Stimulated activated naive B cell treated with anti-CD40 and anti-IgM and Interleukin-4, amounts not matched to agents 10 μg/mL and 1 μg/mL and 100 μg/mL, for 72 hours (primary cell): ENCODE results near the gene TRPT1.

Source experiments
- ATAC-seq, 2 donors: fragments of 150-1000 bp; cut with Tn5 transposase; replicated peaks; 2 replicates each; pipeline ENCODE4 v1.10.0; 2021; ENCODE audit warnings: moderate library complexity in 1 of 2
- DNase-seq: peaks from one replicate; pipeline ENCODE4 v3.0.0; 2021
- H3K27ac Mint-ChIP-seq: one replicate; pipeline ENCODE4 v1.8.0; 2022; ENCODE audit warnings: mild to moderate bottlenecking, mixed read lengths
- H3K27me3 Mint-ChIP-seq, 2 donors: one replicate each; pipeline ENCODE4 v1.8.0; 2022; ENCODE audit warnings: mixed read lengths in 2 of 2
- H3K36me3 Mint-ChIP-seq, 2 donors: one replicate each; pipeline ENCODE4 v1.8.0; 2022; ENCODE audit warnings: mixed read lengths in 2 of 2, mild to moderate bottlenecking in 1 of 2
- H3K4me1 Mint-ChIP-seq, 2 donors: one replicate each; pipeline ENCODE4 v1.8.0; 2022; ENCODE audit warnings: mixed read lengths in 2 of 2, mild to moderate bottlenecking in 1 of 2
- H3K4me3 Mint-ChIP-seq, 2 donors: one replicate each; pipeline ENCODE4 v1.8.0; 2022; ENCODE audit warnings: mild to moderate bottlenecking in 2 of 2, mixed read lengths in 2 of 2, moderate library complexity in 1 of 2
- H3K9me3 Mint-ChIP-seq, 2 donors: one replicate each; pipeline ENCODE4 v1.8.0; 2022; ENCODE audit warnings: mixed read lengths in 2 of 2, mild to moderate bottlenecking in 1 of 2

TRPT1 gene

GRCh38 chr11:64245401-64245796 lies 19.4 kb upstream of the TRPT1 start:
- peak overlapping the region; percentile 96 for H3K27ac Mint-ChIP-seq
- peaks cover 16 to 31% of the 10 kb centered on the region in 2 donors for H3K36me3 Mint-ChIP-seq
- no peak for ATAC-seq
- peaks cover 22 to 62% of the 10 kb centered on the region in 2 donors for H3K4me1 Mint-ChIP-seq
- DNase-seq, result no peak
- H3K4me3 Mint-ChIP-seq, result peak overlapping the region; percentile 94 to 95
- no peaks in the 10 kb centered on the region for H3K9me3 Mint-ChIP-seq
- H3K27me3 Mint-ChIP-seq, result no peaks in the 10 kb centered on the region

GRCh38 chr11:64244966-64245365 lies 19.0 kb upstream of the TRPT1 start:
- Mint-ChIP-seq H3K36me3 (peaks cover 17 to 31% of the 10 kb centered on the region in 2 donors), H3K27ac (peak overlapping the region; percentile 96), H3K4me3 (peak overlapping the region; percentile 94 to 95), H3K27me3 (no peaks in the 10 kb centered on the region), H3K4me1 (peaks cover 22 to 66% of the 10 kb centered on the region in 2 donors), H3K9me3 (no peaks in the 10 kb centered on the region)
- ATAC-seq, result no peak
- no peak for DNase-seq

GRCh38 chr11:64244107-64244506 lies 18.1 kb upstream of the TRPT1 start:
- H3K4me1 Mint-ChIP-seq, result peaks cover 27 to 69% of the 10 kb centered on the region in 2 donors
- H3K27me3 Mint-ChIP-seq, result no peaks in the 10 kb centered on the region
- no peak for DNase-seq
- H3K36me3 Mint-ChIP-seq, result peaks cover 25 to 35% of the 10 kb centered on the region in 2 donors
- ATAC-seq, result no peak
- H3K4me3 Mint-ChIP-seq, result peak overlapping the region; percentile 65 to 80
- peak overlapping the region; percentile 81 for H3K27ac Mint-ChIP-seq
- no peaks in the 10 kb centered on the region for H3K9me3 Mint-ChIP-seq

- peaks cover 32 to 73% of the 10 kb centered on the region in 2 donors for H3K4me1 Mint-ChIP-seq
- peaks cover 29 to 43% of the 10 kb centered on the region in 2 donors for H3K36me3 Mint-ChIP-seq
- no peaks in the 10 kb centered on the region for H3K9me3 Mint-ChIP-seq
- no peaks in the 10 kb centered on the region for H3K27me3 Mint-ChIP-seq
- DNase-seq (no peak), ATAC-seq (no peak)
- H3K27ac Mint-ChIP-seq, result peak overlapping the region; percentile 81
- H3K4me3 Mint-ChIP-seq, result peak overlapping the region; percentile 65 to 80
Observed at GRCh38 chr11:64243236-64243854, 17.4 kb upstream of the TRPT1 start.

GRCh38 chr11:64241491-64242374 lies 15.7 kb upstream of the TRPT1 start:
- peaks cover 37 to 59% of the 10 kb centered on the region in 2 donors for H3K36me3 Mint-ChIP-seq
- H3K27ac Mint-ChIP-seq, result peak overlapping the region; percentile 99
- H3K9me3 Mint-ChIP-seq, result no peaks in the 10 kb centered on the region
- no peaks in the 10 kb centered on the region for H3K27me3 Mint-ChIP-seq
- H3K4me1 Mint-ChIP-seq, result peaks cover 37 to 75% of the 10 kb centered on the region in 2 donors
- peak; percentile 3 to 58 for ATAC-seq
- H3K4me3 Mint-ChIP-seq, result peak overlapping the region; percentile 80 to 95
- DNase-seq, result peak; percentile 50

- peaks cover 37 to 79% of the 10 kb centered on the region in 2 donors for H3K4me1 Mint-ChIP-seq
- H3K4me3 Mint-ChIP-seq, result peak overlapping the region; percentile 80 to 95
- H3K27me3 Mint-ChIP-seq, result no peaks in the 10 kb centered on the region
- DNase-seq (peak; percentile 100), ATAC-seq (peak; percentile 70 to 73)
- no peaks in the 10 kb centered on the region for H3K9me3 Mint-ChIP-seq
- H3K27ac Mint-ChIP-seq, result peak overlapping the region; percentile 99
- H3K36me3 Mint-ChIP-seq, result peaks cover 37 to 59% of the 10 kb centered on the region in 2 donors
Observed at GRCh38 chr11:64241241-64241490, 15.2 kb upstream of the TRPT1 start.

GRCh38 chr11:64240435-64241240 lies 14.7 kb upstream of the TRPT1 start, which contains the start of gene FKBP2:
TSS of gene FKBP2 (plus strand) at chr11:64241095. CDS start at chr11:64242388, 1,293 bp downstream.
- Mint-ChIP-seq H3K4me3 (peak within 1 kb of the TSS; percentile 80 to 95), H3K4me1 (peaks cover 37 to 85% of the 10 kb centered on the region in 2 donors), H3K27me3 (no peaks in the 10 kb centered on the region), H3K27ac (peak within 1 kb of the TSS; percentile 99), H3K36me3 (peaks cover 37 to 57% of the 10 kb centered on the region in 2 donors), H3K9me3 (no peaks in the 10 kb centered on the region)
- peak; percentile 52 to 61 for ATAC-seq
- peak; percentile 98 for DNase-seq

GRCh38 chr11:64239662-64240434 lies 13.9 kb upstream of the TRPT1 start:
- ATAC-seq, result peak; percentile 47 to 48
- Mint-ChIP-seq H3K4me1 (peaks cover 43 to 85% of the 10 kb centered on the region in 2 donors), H3K27ac (peak overlapping the region; percentile 99), H3K4me3 (peak overlapping the region; percentile 80 to 95), H3K9me3 (no peaks in the 10 kb centered on the region), H3K27me3 (no peaks in the 10 kb centered on the region), H3K36me3 (peaks cover 44 to 63% of the 10 kb centered on the region in 2 donors)
- DNase-seq, result peak; percentile 84

- Mint-ChIP-seq H3K27ac (peak overlapping the region; percentile 99), H3K27me3 (no peaks in the 10 kb centered on the region), H3K4me1 (peaks cover 43 to 81% of the 10 kb centered on the region in 2 donors), H3K4me3 (no peak overlapping the region), H3K36me3 (peaks cover 44 to 60% of the 10 kb centered on the region in 2 donors), H3K9me3 (no peaks in the 10 kb centered on the region)
- DNase-seq (no peak), ATAC-seq (no peak)
Observed at GRCh38 chr11:64238999-64239398, 13.0 kb upstream of the TRPT1 start.

GRCh38 chr11:64238076-64238475 lies 12.1 kb upstream of the TRPT1 start:
- no peak overlapping the region for H3K4me3 Mint-ChIP-seq
- DNase-seq (no peak), ATAC-seq (no peak)
- peaks cover 40 to 81% of the 10 kb centered on the region in 2 donors for H3K4me1 Mint-ChIP-seq
- H3K27ac Mint-ChIP-seq, result peak overlapping the region; percentile 99
- no peaks in the 10 kb centered on the region for H3K9me3 Mint-ChIP-seq
- no peaks in the 10 kb centered on the region for H3K27me3 Mint-ChIP-seq
- peaks cover 38 to 51% of the 10 kb centered on the region in 2 donors for H3K36me3 Mint-ChIP-seq

- Mint-ChIP-seq H3K27ac (peak overlapping the region; percentile 87), H3K9me3 (no peaks in the 10 kb centered on the region), H3K4me3 (peak overlapping the region in 1 of 2 donors; percentile 37), H3K36me3 (peaks cover 34 to 48% of the 10 kb centered on the region in 2 donors), H3K4me1 (peaks cover 40 to 81% of the 10 kb centered on the region in 2 donors), H3K27me3 (no peaks in the 10 kb centered on the region)
- ATAC-seq, result no peak
- DNase-seq, result no peak
Observed at GRCh38 chr11:64237484-64237951, 11.5 kb upstream of the TRPT1 start.

GRCh38 chr11:64235437-64236161 lies 9.6 kb upstream of the TRPT1 start:
- ATAC-seq, result no peak
- Mint-ChIP-seq H3K27me3 (no peaks in the 10 kb centered on the region), H3K9me3 (no peaks in the 10 kb centered on the region), H3K4me3 (peak overlapping the region; percentile 94 to 95), H3K4me1 (peaks cover 49 to 89% of the 10 kb centered on the region in 2 donors), H3K36me3 (peaks cover 32 to 45% of the 10 kb centered on the region in 2 donors), H3K27ac (peak overlapping the region; percentile 92)
- DNase-seq, result no peak
